ENCODE results near the gene ATOSB. TPM values are rescaled to one million over a fixed set of nuclear protein-coding genes. Genes with fewer than 3 reads are reported as not detected.

The ATOSB gene
- total RNA-seq, 3 donors from 2014 or later, result 7.8 to 21.1 (median 8.8) TPM

- peaks cover 0 to 10% of the 10 kb centered on the region in 2 donors for H3K4me1 ChIP-seq
- no peak for DNase-seq (ENCODE audit: low spot score in 2 of 2)
- no peaks in the 10 kb centered on the region for H3K27me3 ChIP-seq
- no peak overlapping the region for H3K4me3 ChIP-seq
- H3K36me3 ChIP-seq, result no peaks in the 10 kb centered on the region
- H3K9me3 ChIP-seq, result no peaks in the 10 kb centered on the region
- TF ChIP-seq CTCF (IDR thresholded peaks at IDR 0.05) (no peak), POLR2AphosphoS5 (IDR thresholded peaks at IDR 0.05) (no peak), POLR2A (IDR thresholded peaks at IDR 0.05) (no peak)
- intact Hi-C loops (cut with DNase I; ENCODE audit: low total_unique reads), result no loop called here
- H3K27ac ChIP-seq, result no peak overlapping the region
These were observed 37.6 kb downstream of the ATOSB start for GRCh38 chr9:35078066-35078465.

DNA sequence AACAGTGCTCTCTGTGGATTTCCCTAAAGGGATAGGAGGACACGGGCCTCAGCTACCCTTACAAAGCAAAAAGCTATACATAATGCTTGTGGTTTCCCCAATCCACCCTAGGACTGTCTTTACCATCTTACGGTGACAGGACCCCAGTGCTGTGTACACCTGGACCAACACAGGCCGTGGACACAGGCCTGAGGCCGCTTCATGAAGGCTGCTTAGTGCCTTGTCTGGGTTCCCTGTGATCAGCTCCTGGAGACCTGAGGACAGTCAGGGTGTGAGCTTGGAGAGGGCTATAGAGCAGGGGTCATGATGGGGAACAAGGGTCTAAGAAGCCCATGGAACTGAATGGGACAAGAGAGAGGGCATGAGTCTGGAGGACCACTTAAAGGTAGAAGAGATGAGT is 38.8 kb downstream of the ATOSB start:
- Histone ChIP-seq H3K27ac (no peak overlapping the region), H3K27me3 (no peaks in the 10 kb centered on the region), H3K9me3 (no peaks in the 10 kb centered on the region), H3K4me1 (peaks cover 0 to 10% of the 10 kb centered on the region in 2 donors), H3K36me3 (no peaks in the 10 kb centered on the region), H3K4me3 (no peak overlapping the region)
- TF ChIP-seq POLR2AphosphoS5 (IDR thresholded peaks at IDR 0.05), result no peak
- TF ChIP-seq POLR2A (IDR thresholded peaks at IDR 0.05), result no peak
- TF ChIP-seq CTCF (IDR thresholded peaks at IDR 0.05), result no peak
- DNase-seq (ENCODE audit: low spot score in 2 of 2), result peak in 1 of 2 donors; percentile 1
- intact Hi-C loops (cut with DNase I; ENCODE audit: low total_unique reads), result no loop called here

DNA sequence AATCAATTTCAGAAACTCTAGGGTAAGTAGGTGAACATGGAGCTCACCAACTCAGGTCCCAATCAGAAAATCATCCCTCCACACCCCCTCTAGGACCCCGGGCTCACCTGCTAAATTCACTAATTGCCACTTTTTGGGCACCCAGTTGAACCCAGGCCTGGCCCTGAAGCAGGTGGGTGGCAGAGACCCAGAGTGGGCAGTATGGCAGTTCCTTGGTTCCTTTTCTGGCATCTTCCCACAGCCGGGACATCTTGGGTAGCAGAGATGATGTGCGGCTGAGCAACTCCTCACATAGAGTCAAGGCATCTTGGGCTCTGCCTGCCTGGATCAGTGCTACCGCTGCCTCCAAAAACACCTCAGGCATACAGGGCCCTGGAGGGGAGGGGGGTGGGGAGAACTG is 40.3 kb downstream of the ATOSB start:
- Histone ChIP-seq H3K4me3 (no peak overlapping the region), H3K9me3 (no peaks in the 10 kb centered on the region), H3K36me3 (no peaks in the 10 kb centered on the region), H3K4me1 (peaks cover 3 to 16% of the 10 kb centered on the region in 2 donors), H3K27ac (no peak overlapping the region), H3K27me3 (no peaks in the 10 kb centered on the region)
- intact Hi-C loops (cut with DNase I; ENCODE audit: low total_unique reads), result no loop called here
- TF ChIP-seq POLR2A (IDR thresholded peaks at IDR 0.05) (no peak), CTCF (IDR thresholded peaks at IDR 0.05) (no peak), POLR2AphosphoS5 (IDR thresholded peaks at IDR 0.05) (no peak)
- peak in 1 of 2 donors; percentile 5 for DNase-seq (ENCODE audit: low spot score in 2 of 2)

GRCh38 chr9:35074791-35075190 is 40.9 kb downstream of the ATOSB start:
- Histone ChIP-seq H3K9me3 (no peaks in the 10 kb centered on the region), H3K36me3 (no peaks in the 10 kb centered on the region), H3K4me3 (no peak overlapping the region), H3K4me1 (peaks cover 8 to 21% of the 10 kb centered on the region in 2 donors), H3K27ac (no peak overlapping the region), H3K27me3 (no peaks in the 10 kb centered on the region)
- intact Hi-C loops (cut with DNase I; ENCODE audit: low total_unique reads), result no loop called here
- DNase-seq (ENCODE audit: low spot score in 2 of 2), result peak in 1 of 2 donors; percentile 35
- TF ChIP-seq CTCF (IDR thresholded peaks at IDR 0.05) (no peak), POLR2AphosphoS5 (IDR thresholded peaks at IDR 0.05) (no peak), POLR2A (IDR thresholded peaks at IDR 0.05) (no peak)

GRCh38 chr9:35074141-35074540 is 41.5 kb downstream of the ATOSB start:
- peak in 1 of 2 donors; percentile 17 for DNase-seq (ENCODE audit: low spot score in 2 of 2)
- H3K27me3 ChIP-seq, result no peaks in the 10 kb centered on the region
- TF ChIP-seq CTCF (IDR thresholded peaks at IDR 0.05) (no peak), POLR2AphosphoS5 (IDR thresholded peaks at IDR 0.05) (no peak), POLR2A (IDR thresholded peaks at IDR 0.05) (no peak)
- H3K4me3 ChIP-seq, result no peak overlapping the region
- intact Hi-C loops (cut with DNase I; ENCODE audit: low total_unique reads), result no loop called here
- H3K9me3 ChIP-seq, result no peaks in the 10 kb centered on the region
- no peaks in the 10 kb centered on the region for H3K36me3 ChIP-seq
- peaks cover 8 to 21% of the 10 kb centered on the region in 2 donors for H3K4me1 ChIP-seq
- H3K27ac ChIP-seq, result no peak overlapping the region

All from breast epithelium (tissue), 4 donors.